HEK293 (cell line): ENCODE data around the gene UBAP2L.

Source experiments
- CTCF ChIA-PET: fragments of 350-600 bp; formaldehyde crosslinking; extraction: SDS; loops from one replicate; lab custom pipeline; 2021; ENCODE audit warnings: antibody characterized with exemption; lab: Yijun Ruan, JAX
- POLR2A ChIA-PET: fragments of 300-600 bp; formaldehyde crosslinking; extraction: SDS; loops from one replicate; lab custom pipeline; 2020; ENCODE audit warnings: antibody characterized with exemption, inconsistent platforms; lab: Yijun Ruan, JAX
- H3K27ac ChIP-seq: fragments of 200-500 bp; sonication (Bioruptor generic); 2 replicates; pipeline ENCODE4 v1.5.1; 2014; ENCODE audit warnings: low read depth, low read length, control low read depth, inconsistent platforms; ENCODE audit errors: extremely low read depth
- H3K36me3 ChIP-seq, 2 experiments: fragments of 200-500 bp in 1 of 2; sonication (Bioruptor generic) in 1 of 2; 1 replicate in 1 of 2; 2 replicates in 1 of 2; pipeline ENCODE4 v1.5.1; 2014 to 2017; ENCODE audit warnings: inconsistent platforms in 2 of 2, low read length in 2 of 2; ENCODE audit not compliant: control insufficient read depth in 2 of 2, insufficient read depth in 1 of 2
- H3K4me1 ChIP-seq: fragments of 200-500 bp; sonication (Bioruptor generic); 2 replicates; pipeline ENCODE4 v1.5.1; 2014; ENCODE audit warnings: mild to moderate bottlenecking, low read length, inconsistent platforms; ENCODE audit not compliant: control insufficient read depth, insufficient read depth
- H3K4me3 ChIP-seq: 2 replicates; pipeline ENCODE4 v1.5.1; 2011; ENCODE audit warnings: low read depth, mild to moderate bottlenecking, control low read depth, low read length, moderate library complexity
- H3K9me3 ChIP-seq: fragments of 200-500 bp; sonication (Bioruptor generic); 2 replicates; pipeline ENCODE4 v1.5.1; 2014; ENCODE audit warnings: low read depth, low read length, inconsistent platforms; ENCODE audit not compliant: control insufficient read depth, insufficient read depth
- BCL6B ChIP-seq: fragments of 450-650 bp; formaldehyde crosslinking; IDR thresholded peaks from 2 replicates; pipeline ENCODE4 v1.5.1; 2017; ENCODE audit warnings: missing biosample characterization, missing genetic modification characterization
- KLF9 ChIP-seq: fragments of 450-650 bp; formaldehyde crosslinking; IDR thresholded peaks from 2 replicates; pipeline ENCODE4 v1.5.1; 2016; ENCODE audit warnings: missing biosample characterization, missing genetic modification characterization, low read depth
- OSR2 ChIP-seq: fragments of 450-650 bp; formaldehyde crosslinking; IDR thresholded peaks from 2 replicates; pipeline ENCODE4 v1.5.1; 2016; ENCODE audit warnings: missing biosample characterization, missing genetic modification characterization
- PRDM2 ChIP-seq: fragments of 450-650 bp; formaldehyde crosslinking; IDR thresholded peaks from 2 replicates; pipeline ENCODE4 v1.5.1; 2016; ENCODE audit warnings: missing biosample characterization, missing genetic modification characterization, borderline replicate concordance
- REPIN1 ChIP-seq: fragments of 450-650 bp; formaldehyde crosslinking; IDR thresholded peaks from 2 replicates; pipeline ENCODE4 v1.5.1; 2017; ENCODE audit warnings: missing biosample characterization, missing genetic modification characterization, low read depth
- SCRT2 ChIP-seq: fragments of 450-650 bp; formaldehyde crosslinking; IDR thresholded peaks from 2 replicates; pipeline ENCODE4 v1.5.1; 2016; ENCODE audit warnings: missing biosample characterization, missing genetic modification characterization
- TSHZ1 ChIP-seq: fragments of 450-650 bp; formaldehyde crosslinking; IDR thresholded peaks from 2 replicates; pipeline ENCODE4 v1.5.1; 2016; ENCODE audit warnings: missing biosample characterization, missing genetic modification characterization, borderline replicate concordance
- ZBTB1 ChIP-seq: fragments of 450-650 bp; formaldehyde crosslinking; IDR thresholded peaks from 2 replicates; pipeline ENCODE4 v1.5.1; 2016; ENCODE audit warnings: missing biosample characterization, missing genetic modification characterization
- ZNF24 ChIP-seq: fragments of 450-650 bp; formaldehyde crosslinking; IDR thresholded peaks from 2 replicates; pipeline ENCODE4 v1.5.1; 2016; ENCODE audit warnings: missing biosample characterization, missing genetic modification characterization
- ZNF248 ChIP-seq: fragments of 450-650 bp; formaldehyde crosslinking; IDR thresholded peaks from 2 replicates; pipeline ENCODE4 v1.5.1; 2017; ENCODE audit warnings: missing biosample characterization, missing genetic modification characterization
- ZNF350 ChIP-seq: fragments of 450-650 bp; formaldehyde crosslinking; IDR thresholded peaks from 2 replicates; pipeline ENCODE4 v1.5.0; 2017; ENCODE audit warnings: missing biosample characterization, mild to moderate bottlenecking, missing genetic modification characterization
- ZNF394 ChIP-seq: fragments of 450-650 bp; formaldehyde crosslinking; IDR thresholded peaks from 2 replicates; pipeline ENCODE4 v1.5.1; 2016; ENCODE audit warnings: missing biosample characterization, missing genetic modification characterization, mild to moderate bottlenecking, moderate library complexity, borderline replicate concordance
- ZNF449 ChIP-seq: fragments of 450-650 bp; formaldehyde crosslinking; IDR thresholded peaks from 2 replicates; pipeline ENCODE4 v1.5.1; 2017; ENCODE audit warnings: missing biosample characterization, mild to moderate bottlenecking, missing genetic modification characterization, moderate library complexity
- ZNF473 ChIP-seq: fragments of 450-650 bp; formaldehyde crosslinking; IDR thresholded peaks from 2 replicates; pipeline ENCODE4 v1.5.1; 2017; ENCODE audit warnings: missing biosample characterization, missing genetic modification characterization
- ZNF529 ChIP-seq: fragments of 450-650 bp; formaldehyde crosslinking; IDR thresholded peaks from 2 replicates; pipeline ENCODE4 v1.5.1; 2017; ENCODE audit warnings: missing genetic modification characterization, missing biosample characterization; ENCODE audit not compliant: insufficient replicate concordance
- ZNF544 ChIP-seq: fragments of 450-650 bp; formaldehyde crosslinking; IDR thresholded peaks from 2 replicates; pipeline ENCODE4 v1.5.0; 2017; ENCODE audit warnings: missing biosample characterization, missing genetic modification characterization
- ZNF600 ChIP-seq: fragments of 450-650 bp; formaldehyde crosslinking; IDR thresholded peaks from 2 replicates; pipeline ENCODE4 v1.5.1; 2016; ENCODE audit warnings: missing biosample characterization, missing genetic modification characterization
- ZNF623 ChIP-seq: fragments of 450-650 bp; formaldehyde crosslinking; IDR thresholded peaks from 2 replicates; pipeline ENCODE4 v1.5.1; 2016; ENCODE audit warnings: missing biosample characterization, missing genetic modification characterization
- ZNF639 ChIP-seq: fragments of 450-650 bp; formaldehyde crosslinking; IDR thresholded peaks from 2 replicates; pipeline ENCODE4 v1.5.1; 2016; ENCODE audit warnings: missing biosample characterization, missing genetic modification characterization
- ZNF664 ChIP-seq: fragments of 450-650 bp; formaldehyde crosslinking; IDR thresholded peaks from 2 replicates; pipeline ENCODE4 v1.5.1; 2016; ENCODE audit warnings: missing biosample characterization, missing genetic modification characterization
- ZNF747 ChIP-seq: fragments of 450-650 bp; formaldehyde crosslinking; IDR thresholded peaks from 2 replicates; pipeline ENCODE4 v1.5.1; 2016; ENCODE audit warnings: missing biosample characterization, missing genetic modification characterization
- ZNF776 ChIP-seq: fragments of 450-650 bp; formaldehyde crosslinking; IDR thresholded peaks from 2 replicates; pipeline ENCODE4 v1.5.0; 2017; ENCODE audit warnings: missing biosample characterization, missing genetic modification characterization, borderline replicate concordance
- ZNF791 ChIP-seq: fragments of 450-650 bp; formaldehyde crosslinking; IDR thresholded peaks from 2 replicates; pipeline ENCODE4 v1.5.1; 2016; ENCODE audit warnings: missing biosample characterization, missing genetic modification characterization

The UBAP2L gene

GRCh38 chr1:154183046-154183915 lies 37.5 kb upstream of the UBAP2L start:
- Histone ChIP-seq H3K27ac (peak overlapping the region; percentile 78), H3K9me3 (no peaks in the 10 kb centered on the region), H3K4me3 (peak overlapping the region; percentile 96), H3K4me1 (peaks cover 28% of the 10 kb centered on the region), H3K36me3 (peaks cover 0 to 19% of the 10 kb centered on the region in 2 experiments; a peak in 1 of 3 replicates)
- ChIA-PET CTCF (interaction anchor here (0.5 to 1.4 kb wide), 3 partner anchors 20 to 109 kb away, joined by 3 to 9 read pairs (median 4); no protein-coding TSS in a partner anchor), POLR2A (interaction anchor here (0.7 to 3.9 kb wide), 8 partner anchors 8 to 509 kb away, joined by 3 to 21 read pairs (median 4); partner anchors contain the start of genes RPS27, TPM3 and UBAP2L)
- TF ChIP-seq ZNF473 (tag by site-specific recombination) (no peak), ZNF639 (tag by site-specific recombination) (0 out of 2 replicates have a peak, but pooled peaks have one; percentile 17), ZNF600 (peak; percentile 93), ZNF776 (tag by site-specific recombination) (no peak), REPIN1 (tag by site-specific recombination) (no peak), ZNF529 (tag by site-specific recombination) (no peak), ZNF350 (no peak), OSR2 (tag by site-specific recombination) (peak; percentile 75), ZNF623 (no peak), TSHZ1 (no peak), BCL6B (no peak), ZNF544 (tag by site-specific recombination) (no peak), ZBTB1 (tag by site-specific recombination) (peak; percentile 100), ZNF394 (tag by site-specific recombination) (peak; percentile 73; the same call in 1 of the 2 replicates), ZNF791 (tag by site-specific recombination) (no peak), ZNF664 (tag by site-specific recombination) (no peak), ZNF747 (no peak), ZNF449 (no peak), PRDM2 (tag by site-specific recombination) (no peak), ZNF248 (tag by site-specific recombination) (no peak), SCRT2 (tag by site-specific recombination) (peak; percentile 46; the same call in 1 of the 2 replicates), ZNF24 (no peak), KLF9 (tag by site-specific recombination) (peak; percentile 71; the same call in 1 of the 2 replicates)
